Stimulated activated CD4-positive, alpha-beta T cell treated with anti-CD3 and anti-CD28 coated beads, Interleukin-12 subunit alpha, Interleukin-12 subunit beta, amount 100 ng/mL, for 4 hours (primary cell): ENCODE data around the gene CPSF2.
A peak's percentile ranks its signal among the peaks of the same experiment; 100 is the strongest.

Source experiments
- DNase-seq: peaks from one replicate; pipeline ENCODE4 v3.0.0-alpha.2; 2020

CPSF2 gene

GRCh38 chr14:92121670-92122350, at the start of gene CPSF2, which contains the start of gene NDUFB1:
Gene CPSF2, plus strand, starts transcription at chr14:92121969. Its CDS starts 9,016 bp downstream, at chr14:92130985.
Gene NDUFB1, minus strand, starts transcription at chr14:92121706. Its CDS starts 4,069 bp downstream, at chr14:92117637.
- DNase-seq, result peak; percentile 86

DNA sequence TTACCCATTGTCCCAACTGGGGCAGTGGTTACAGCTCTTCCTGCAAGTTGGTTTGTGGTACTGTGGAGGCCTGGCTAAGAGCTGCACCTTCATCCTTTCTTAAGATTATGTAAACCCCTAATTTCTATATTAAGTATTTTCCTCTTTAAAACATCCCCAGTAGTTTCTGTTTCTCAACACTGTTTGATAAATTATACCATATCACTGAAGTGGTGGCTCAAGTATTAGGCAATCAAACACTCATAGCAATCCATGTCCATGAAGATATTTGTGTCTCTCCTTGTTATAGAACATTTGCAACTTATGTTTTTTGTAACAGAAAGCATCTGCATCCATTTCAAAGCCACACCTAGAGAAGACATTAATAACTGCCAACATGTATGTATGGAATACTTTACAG, 47.2 kb upstream of the CPSF2 start:
- no peak for DNase-seq

GRCh38 chr14:92088494-92088893, 33.3 kb upstream of the CPSF2 start:
- no peak for DNase-seq

- no peak for DNase-seq
Observed at GRCh38 chr14:92093320-92093719, 28.4 kb upstream of the CPSF2 start.

DNA sequence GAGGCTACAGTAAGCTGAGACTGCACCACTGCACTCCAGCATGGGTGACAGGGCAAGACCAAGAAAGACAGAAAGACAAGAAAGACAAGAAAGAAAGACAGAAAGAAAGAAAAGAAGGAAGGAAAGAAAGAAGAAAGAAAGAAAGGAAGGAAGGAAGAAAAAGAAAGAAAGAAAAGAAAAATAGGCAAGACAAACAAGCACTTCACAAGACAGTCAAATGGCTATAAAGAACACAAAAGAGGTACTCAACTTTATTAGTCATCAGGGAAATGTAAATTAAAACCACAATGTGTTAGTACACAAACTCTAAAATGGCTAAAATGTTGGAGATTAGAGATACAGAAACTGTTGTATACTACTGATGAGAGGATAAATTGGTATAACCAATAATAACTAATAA, 22.0 kb upstream of the CPSF2 start:
- DNase-seq, result no peak

GRCh38 chr14:92103363-92103989, 18.3 kb upstream of the CPSF2 start:
- no peak for DNase-seq

DNA sequence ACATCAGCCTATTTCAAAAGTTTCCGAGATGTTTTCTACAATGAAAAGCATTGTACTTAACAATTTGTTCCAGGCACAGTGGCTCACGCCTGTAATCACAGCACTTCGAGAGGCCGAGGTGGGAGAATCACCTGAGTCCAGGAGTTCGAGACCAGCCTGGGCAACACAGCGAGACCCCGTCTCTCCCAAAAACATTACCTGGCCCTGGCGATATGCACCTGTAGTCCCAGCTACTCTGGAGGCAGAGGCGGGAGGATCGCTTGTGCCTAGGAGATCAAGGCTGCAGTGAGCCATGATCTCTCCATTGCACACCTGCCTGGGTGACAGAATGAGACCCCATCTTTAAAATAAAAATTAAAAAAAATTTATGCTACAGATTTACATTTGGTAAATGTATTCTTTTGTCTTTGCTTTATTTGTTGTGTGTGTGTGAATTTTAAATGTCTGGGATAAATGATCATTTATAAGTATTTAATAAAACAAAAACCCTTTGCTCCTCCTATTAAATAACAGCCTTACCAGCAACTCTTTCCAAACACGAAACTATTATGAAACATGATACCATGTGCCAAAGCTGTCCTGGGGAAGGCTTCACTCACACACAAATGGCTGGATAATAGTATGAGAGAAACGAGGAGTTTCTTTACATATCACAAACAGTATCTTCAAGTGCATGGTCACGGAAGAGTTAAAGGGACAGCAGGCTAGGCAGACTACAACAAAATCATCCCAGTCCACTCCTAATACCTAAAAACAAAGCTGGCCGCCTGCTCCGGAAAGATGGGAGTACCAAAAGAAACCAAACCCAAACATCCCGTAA, 16.5 kb upstream of the CPSF2 start:
- no peak for DNase-seq

DNA sequence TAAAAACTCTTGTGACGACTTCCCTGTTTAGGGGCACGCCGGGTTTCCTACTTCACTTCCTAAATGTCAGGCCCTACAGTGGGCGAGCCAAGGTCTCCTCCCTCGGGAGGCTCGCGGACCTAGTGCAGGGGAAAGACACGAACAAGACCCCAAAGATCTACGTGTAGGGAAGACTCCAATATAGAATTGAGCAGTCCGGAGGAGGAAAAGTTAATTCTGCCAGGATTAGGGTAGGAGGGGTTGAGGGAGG, 16.0 kb upstream of the CPSF2 start:
- no peak for DNase-seq

- DNase-seq, result peak; percentile 93
Observed at GRCh38 chr14:92106143-92106926, 15.4 kb upstream of the CPSF2 start, which contains the start of gene ATXN3. Gene ATXN3, minus strand, starts transcription at chr14:92106582. Its CDS starts 30 bp downstream, at chr14:92106552.

DNA sequence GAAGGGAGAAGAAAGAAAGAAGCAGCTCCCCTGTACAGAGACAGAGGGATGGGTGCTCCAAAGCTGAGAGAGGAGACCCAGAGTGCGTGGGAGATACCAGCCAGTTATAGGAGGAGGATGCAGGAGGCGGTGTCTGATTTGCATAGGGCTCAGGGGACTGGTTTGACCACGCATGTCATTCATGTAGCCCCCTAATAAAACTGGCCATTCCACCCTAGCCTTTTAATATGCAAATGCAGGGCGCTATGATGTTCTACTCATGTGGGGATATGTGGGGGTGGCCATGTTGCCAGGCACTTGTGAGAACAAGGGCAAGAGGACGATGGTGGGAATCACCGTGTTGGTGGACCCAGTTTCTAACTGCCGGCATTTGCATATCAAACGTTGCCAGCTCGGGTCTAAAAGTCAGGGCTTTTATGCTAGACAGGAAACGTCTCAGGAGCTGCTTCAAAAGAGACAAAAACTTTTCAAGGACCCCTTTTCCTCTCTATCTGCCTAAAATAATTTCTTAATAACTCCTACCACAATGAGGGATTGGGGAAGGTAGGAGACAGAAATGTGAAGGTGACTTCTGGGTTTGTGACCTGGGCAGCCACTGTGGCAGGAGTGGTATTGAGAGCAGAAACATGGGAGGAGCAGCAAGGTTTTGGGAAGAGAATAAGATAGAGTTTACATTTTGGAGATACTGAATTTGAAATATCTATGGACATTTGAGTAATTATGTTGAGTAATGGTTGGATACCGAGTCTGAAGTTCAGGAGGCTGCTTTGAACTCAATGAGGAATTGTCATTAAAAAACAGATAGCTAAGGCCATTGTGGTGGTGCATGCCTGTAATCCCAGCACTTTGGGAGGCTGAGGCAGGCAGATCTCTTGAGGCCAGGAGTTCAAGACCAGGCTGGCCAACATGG, 13.2 kb upstream of the CPSF2 start:
- no peak for DNase-seq

- DNase-seq, result no peak
Observed at GRCh38 chr14:92109490-92109889, 12.3 kb upstream of the CPSF2 start.

GRCh38 chr14:92121207-92121669, 531 bp upstream of the CPSF2 start:
- no peak for DNase-seq

DNA sequence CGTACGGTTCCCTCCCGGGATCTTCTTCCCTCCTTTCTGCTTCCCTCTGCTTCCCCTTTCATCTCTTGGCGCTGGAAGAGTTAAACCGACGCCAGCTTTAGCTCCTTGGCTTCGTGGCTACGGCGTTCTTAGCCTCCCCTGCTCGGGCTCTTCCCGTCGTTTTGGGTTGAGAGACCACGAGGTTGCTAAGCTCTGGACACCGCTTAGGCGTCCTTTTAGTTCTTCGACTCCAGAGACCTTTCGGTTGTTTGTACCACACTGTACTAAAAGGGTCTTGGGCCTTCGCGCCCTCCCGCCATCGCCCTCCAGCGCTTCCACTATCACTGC, 545 bp downstream of the CPSF2 start:
- DNase-seq, result no peak

- no peak for DNase-seq
Observed at GRCh38 chr14:92122761-92123160, 992 bp downstream of the CPSF2 start.

DNA sequence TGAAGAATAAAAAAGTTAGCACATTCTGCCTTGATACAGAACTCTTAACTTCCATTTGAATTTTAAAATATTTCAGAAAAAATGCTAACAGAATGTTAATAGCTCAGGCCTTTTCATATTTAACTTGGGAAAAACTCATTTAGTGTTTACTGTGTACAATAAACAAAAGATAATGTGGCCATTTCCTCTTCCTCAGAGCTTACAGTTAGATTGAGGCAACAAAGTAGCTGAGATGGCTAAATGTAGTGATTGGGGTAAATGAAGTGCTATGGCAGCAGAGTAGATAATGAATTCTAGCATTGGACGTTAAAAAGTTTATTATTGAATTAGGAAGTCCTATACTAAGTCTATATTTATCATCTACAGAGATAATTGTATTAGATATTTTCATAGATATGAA, 12.7 kb downstream of the CPSF2 start:
- no peak for DNase-seq

GRCh38 chr14:92135269-92135668, 13.5 kb downstream of the CPSF2 start:
- no peak for DNase-seq

DNA sequence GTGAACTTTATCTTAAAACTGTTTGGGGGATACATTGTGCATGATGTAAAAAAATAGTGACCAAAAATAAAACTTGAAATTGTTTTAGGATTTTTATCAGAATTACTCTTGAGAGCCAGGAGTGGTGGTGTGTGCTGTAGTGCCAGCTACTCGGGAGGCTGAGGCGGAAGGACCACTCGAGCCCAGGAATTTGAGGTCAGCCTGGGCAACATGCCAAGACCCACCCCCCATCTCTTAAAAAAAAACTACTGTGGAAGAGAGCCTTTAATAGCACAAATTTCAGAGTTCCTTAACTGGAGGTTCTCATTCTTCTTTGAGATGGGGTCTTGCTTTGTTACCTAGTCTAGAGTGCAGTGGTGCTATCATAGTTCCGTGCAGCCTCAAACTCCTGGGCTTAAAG, 21.5 kb downstream of the CPSF2 start:
- DNase-seq, result no peak

- DNase-seq, result no peak
Observed at GRCh38 chr14:92143962-92144361, 22.2 kb downstream of the CPSF2 start.

DNA sequence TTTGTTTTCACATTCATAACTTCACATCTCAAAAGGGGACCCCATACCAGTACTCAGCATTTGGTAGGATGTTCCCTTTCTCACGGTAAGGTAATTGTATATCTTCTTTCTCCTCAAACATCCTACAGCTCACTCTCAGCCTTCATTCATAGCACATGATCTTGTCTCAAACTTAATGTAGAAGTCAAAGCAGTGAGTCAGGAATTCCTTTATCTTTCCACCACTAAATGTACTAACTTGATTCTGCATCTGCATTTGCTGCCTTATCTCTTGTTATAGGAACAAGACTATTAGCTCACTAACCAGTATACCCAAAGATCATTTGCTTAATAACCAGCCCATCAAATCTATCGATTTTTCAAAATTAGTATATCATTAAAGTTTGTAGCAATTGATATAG, 22.9 kb downstream of the CPSF2 start:
- no peak for DNase-seq

- no peak for DNase-seq
Observed at GRCh38 chr14:92153581-92153980, 31.8 kb downstream of the CPSF2 start.

DNA sequence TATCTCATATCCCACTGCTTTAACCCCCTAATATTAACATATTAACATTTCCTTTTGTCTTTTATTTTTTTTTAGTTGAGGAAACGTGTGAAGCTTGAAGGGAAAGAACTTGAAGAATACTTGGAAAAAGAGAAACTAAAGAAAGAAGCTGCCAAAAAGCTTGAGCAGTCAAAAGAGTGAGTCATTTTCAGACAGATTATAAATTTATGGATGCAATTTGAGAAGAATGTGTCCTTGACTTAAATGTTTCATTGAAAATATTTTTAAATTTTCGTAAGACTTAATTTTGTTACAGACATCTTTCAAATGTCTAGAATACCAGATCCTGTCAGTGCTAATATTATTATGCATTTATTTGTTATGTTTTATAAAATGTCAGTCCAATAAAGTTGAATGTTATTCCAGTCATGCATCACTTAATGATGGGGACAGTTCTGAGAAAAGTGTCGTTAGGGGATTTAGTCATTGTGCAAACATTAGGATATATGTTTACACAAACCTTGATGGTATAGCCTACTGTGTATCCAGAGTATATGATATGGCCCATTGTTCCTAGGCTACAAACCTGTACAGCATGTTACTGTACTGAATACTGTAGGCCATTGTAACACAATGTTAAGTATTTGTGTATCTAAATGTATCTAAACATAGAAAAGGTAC, 32.6 kb downstream of the CPSF2 start:
- no peak for DNase-seq

DNA sequence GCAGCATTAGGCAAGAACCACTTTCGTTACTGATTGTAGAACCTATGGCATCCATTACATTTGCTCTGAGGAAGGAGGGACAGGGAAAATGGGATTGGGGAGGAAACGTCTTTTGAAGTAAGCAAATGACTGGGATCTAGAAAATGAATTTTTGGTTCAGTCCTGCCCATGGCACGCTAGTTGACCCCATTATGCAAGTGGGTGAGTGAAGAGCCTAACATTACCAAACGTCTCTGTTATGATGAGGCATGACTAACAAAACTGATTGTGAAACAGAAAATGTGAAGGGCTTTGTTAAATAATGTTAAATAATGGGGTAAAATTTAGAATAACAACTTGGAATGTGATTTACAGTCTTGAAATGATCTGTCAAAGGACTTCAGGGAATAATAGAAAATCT, 38.9 kb downstream of the CPSF2 start:
- DNase-seq, result no peak
